Embryonic facial prominence (tissue), 1 donor: ENCODE results near the gene MCF2L.

Experiments
- DNase-seq: peaks from one replicate; pipeline ENCODE4 v3.0.0-alpha.2; 2016; ENCODE audit errors: extremely low spot score

Gene MCF2L

GRCh38 chr13:112943309-112944125, 25.5 kb upstream of the MCF2L start:
- no peak for DNase-seq

- DNase-seq: no peak
Measured at GRCh38 chr13:112947796-112948195, 21.2 kb upstream of the MCF2L start.

- DNase-seq: no peak
Measured at GRCh38 chr13:112951674-112952371, 17.2 kb upstream of the MCF2L start.

GRCh38 chr13:112952759-112953551, 16.1 kb upstream of the MCF2L start:
- no peak for DNase-seq

- DNase-seq: no peak
Measured at GRCh38 chr13:112953591-112954487, 15.2 kb upstream of the MCF2L start.

- DNase-seq: no peak
Measured at GRCh38 chr13:112954488-112955270, 14.3 kb upstream of the MCF2L start.

GRCh38 chr13:112955271-112955937, 13.6 kb upstream of the MCF2L start:
- DNase-seq: no peak

- DNase-seq: no peak
Measured at GRCh38 chr13:112955956-112956355, 13.1 kb upstream of the MCF2L start.

- no peak for DNase-seq
Measured at GRCh38 chr13:112956571-112957294, 12.3 kb upstream of the MCF2L start.

- DNase-seq: no peak
Measured at GRCh38 chr13:112957295-112957677, 11.7 kb upstream of the MCF2L start.

- no peak for DNase-seq
Measured at GRCh38 chr13:112958127-112958989, 10.7 kb upstream of the MCF2L start.

- DNase-seq: no peak
Measured at GRCh38 chr13:112959206-112959605, 9.8 kb upstream of the MCF2L start.

GRCh38 chr13:112959701-112960542, 9.1 kb upstream of the MCF2L start:
- no peak for DNase-seq

- no peak for DNase-seq
Measured at GRCh38 chr13:112960706-112961105, 8.3 kb upstream of the MCF2L start.

- DNase-seq: no peak
Measured at GRCh38 chr13:112961457-112962369, 7.3 kb upstream of the MCF2L start.

- DNase-seq: no peak
Measured at GRCh38 chr13:112962396-112962795, 6.6 kb upstream of the MCF2L start.
